NCI-H2029 (cell line): ENCODE data around the gene PTPRC.

Source experiments
- DNase-seq: peaks from one replicate; lab custom pipeline; 2025; lab: John Stamatoyannopoulos, UW

PTPRC gene

GRCh38 chr1:198761859-198762616 is 123.2 kb downstream of the PTPRC start:
- no peak for DNase-seq

DNA sequence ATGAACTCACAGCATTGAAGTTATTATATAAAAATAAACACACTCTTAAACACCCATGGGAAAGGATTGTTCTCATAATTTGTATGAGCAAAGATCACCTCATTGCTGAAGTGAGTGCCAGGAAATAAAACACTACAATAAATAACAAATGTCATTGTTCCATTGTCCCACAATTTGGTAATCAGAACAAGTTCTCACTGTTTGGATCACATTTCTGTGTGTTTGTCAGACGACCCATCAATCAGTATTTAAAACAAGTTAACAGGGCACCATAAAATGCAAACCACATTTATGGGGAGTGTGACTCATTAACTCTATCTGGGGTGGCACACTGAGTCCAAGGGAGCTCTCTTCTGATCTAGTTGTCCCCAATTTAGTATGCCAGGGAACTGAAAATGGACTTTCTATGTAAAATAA is 124.5 kb downstream of the PTPRC start:
- DNase-seq: no peak

DNA sequence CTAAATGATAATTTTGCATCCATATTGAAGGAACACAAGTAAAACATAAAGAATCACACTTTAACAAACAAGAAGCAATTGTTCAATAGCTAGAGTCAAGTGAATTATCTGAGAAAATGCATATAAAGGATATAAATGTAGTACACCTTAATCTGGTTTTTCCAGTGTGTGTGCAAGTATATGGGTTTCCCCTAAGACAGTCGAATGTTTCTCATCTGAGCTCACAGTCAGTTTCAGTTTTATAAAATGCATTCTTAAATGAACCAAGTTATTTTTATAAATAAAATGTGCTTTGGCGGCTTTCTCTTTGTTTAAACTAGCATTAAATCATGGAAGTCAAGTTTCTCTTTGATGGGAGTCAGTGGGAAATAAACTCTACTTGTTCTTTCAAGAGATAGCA is 125.9 kb downstream of the PTPRC start:
- no peak for DNase-seq

- no peak for DNase-seq
Observed at GRCh38 chr1:198765416-198765815, 126.6 kb downstream of the PTPRC start.

DNA sequence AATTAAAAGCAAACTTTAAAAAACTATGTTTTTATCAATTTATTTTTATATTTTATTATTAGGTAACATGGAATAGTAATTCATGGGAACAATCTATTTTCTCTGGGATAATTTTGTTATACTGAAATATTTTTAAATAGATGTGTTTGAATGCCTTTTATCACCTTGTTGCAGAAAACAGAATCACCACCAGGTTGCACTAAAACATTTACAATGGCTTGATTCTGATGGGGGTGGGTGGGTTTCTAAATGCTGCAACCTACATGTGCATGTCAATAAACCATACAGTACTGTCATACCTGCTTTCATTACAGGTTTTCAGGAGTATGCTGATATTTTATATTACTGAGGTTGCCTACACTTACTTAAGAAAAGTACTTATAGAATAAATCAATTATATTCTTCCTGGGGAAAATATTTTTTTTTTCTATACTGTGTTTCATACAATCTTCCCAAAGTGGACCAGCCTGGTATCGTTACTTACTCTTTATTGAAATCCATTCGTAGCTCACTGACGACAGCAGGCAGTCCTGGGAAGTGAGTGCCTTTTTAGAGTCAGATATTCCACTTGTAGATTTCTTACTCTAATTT is 132.8 kb downstream of the PTPRC start:
- DNase-seq: no peak

DNA sequence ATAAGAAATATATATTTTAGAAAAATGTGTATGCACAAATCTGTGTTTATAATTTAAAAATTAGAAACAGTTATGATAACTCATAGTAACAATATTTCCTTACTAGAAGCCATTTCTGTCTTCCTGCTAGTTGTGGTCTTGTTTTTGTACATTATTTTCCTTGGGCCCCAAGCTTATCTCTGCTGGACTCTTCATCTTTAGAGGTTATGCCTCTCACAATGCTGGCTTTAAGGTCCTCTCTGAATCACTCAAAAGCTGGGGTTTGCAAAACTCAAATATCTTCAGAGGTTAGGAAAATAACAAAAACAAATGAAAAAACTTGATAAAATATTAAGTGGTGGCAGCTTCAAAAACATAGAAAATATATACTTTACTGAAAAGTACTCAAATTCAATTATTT is 133.8 kb downstream of the PTPRC start:
- no peak for DNase-seq

DNA sequence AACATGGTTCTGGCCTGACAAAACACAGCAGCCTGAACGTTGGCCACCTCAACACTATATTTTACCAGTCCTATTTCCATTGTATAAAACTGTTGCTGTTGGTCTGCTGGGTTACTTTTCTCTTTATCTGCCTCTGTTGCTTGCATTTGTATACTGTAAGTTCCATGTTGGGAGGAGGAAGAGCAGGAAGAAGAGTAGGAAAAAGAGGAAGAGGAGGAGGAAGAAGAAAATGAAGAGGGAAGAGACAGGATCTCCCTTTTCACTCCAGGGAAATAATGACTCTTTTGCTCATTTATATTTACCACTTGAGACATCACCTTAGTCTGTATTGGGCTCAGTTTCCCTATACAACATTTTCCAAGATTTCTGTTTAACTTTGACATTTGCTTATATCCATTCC is 134.2 kb downstream of the PTPRC start:
- DNase-seq: no peak

- DNase-seq: no peak
Observed at GRCh38 chr1:198773523-198773922, 134.7 kb downstream of the PTPRC start.

DNA sequence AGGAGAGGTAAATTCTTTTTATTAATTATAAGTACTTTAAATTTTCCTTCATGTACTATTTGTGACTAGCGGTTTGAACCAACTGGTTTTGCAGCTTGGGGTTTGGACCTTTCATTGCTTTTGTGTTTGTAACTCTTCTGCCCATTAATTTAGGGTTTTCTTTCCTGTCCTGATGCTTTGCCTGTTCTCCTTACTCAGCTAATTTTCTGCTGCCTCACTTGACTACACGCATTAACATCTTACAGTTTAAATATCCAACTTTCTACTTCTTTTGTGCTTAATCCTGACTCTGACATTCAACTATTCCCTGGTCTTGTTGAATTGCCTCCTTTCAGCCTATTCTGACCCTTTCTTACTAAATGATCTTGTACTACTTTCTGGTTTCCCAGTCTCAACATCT is 135.6 kb downstream of the PTPRC start:
- no peak for DNase-seq

DNA sequence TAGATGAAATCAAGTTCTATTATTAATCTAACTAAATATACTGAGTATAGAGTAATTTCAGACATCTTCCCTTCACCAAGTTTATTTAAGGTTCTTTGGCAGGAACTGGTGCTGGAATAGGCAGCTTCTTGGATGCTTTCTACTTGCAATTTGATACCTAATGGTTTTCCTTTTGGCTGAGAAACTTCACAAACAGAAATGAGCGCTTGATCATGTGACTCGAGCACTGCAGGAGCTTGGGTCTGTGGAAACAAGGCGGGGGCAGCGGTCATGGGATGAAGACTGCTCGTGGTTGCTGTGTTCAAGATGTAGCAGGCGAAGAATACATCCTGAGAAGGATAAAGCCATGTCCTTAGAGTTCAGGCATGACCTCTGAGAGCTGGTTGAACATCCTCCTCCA is 136.8 kb downstream of the PTPRC start:
- DNase-seq: no peak

GRCh38 chr1:198776602-198777029 is 137.8 kb downstream of the PTPRC start:
- DNase-seq: no peak

- no peak for DNase-seq
Observed at GRCh38 chr1:198778049-198778448, 139.2 kb downstream of the PTPRC start.

DNA sequence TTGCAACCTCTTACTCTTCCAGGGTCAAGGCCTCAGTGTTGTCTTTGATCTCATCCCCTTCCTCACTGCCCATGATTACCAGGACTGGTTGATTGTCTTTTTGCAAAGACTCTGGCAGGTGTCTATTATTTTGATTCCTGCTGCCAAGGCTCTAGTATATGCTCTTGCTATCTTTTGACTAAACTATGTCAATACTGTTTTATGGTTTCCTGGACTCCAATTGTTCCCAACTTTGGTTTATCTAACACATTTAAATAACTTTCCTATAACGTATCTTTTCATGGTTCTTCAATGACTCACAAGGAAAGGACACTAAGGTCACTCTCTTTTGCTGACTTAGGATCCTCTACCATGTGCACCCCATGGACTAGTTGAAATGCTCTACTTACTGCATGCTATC is 141.5 kb downstream of the PTPRC start:
- DNase-seq: no peak

GRCh38 chr1:198788561-198789064 is 149.8 kb downstream of the PTPRC start:
- no peak for DNase-seq

GRCh38 chr1:198793714-198794113 is 154.9 kb downstream of the PTPRC start:
- no peak for DNase-seq

GRCh38 chr1:198794498-198794897 is 155.7 kb downstream of the PTPRC start:
- DNase-seq: no peak

GRCh38 chr1:198797656-198798055 is 158.8 kb downstream of the PTPRC start:
- no peak for DNase-seq

GRCh38 chr1:198798923-198799386 is 160.1 kb downstream of the PTPRC start:
- DNase-seq: no peak

- no peak for DNase-seq
Observed at GRCh38 chr1:198805498-198806151, 166.8 kb downstream of the PTPRC start.

DNA sequence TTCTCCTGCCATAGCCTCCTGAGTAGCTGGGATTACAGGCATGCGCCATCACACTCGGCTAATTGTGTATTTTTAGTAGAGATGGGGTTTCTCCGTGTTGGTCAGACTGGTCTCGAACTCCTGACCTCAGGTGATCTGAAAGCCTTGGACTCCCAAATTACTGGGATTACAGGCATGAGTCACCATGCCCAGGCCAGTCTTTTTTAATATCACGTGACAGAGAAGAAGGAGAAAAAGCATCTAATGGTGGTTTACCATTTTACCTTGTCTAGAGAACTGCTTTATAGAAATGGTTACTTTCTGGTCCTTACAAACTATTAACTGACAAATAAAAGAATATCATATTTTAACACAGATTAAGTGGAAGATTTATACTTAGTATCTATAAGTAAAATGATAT is 168.0 kb downstream of the PTPRC start:
- DNase-seq: no peak
